Astrocyte (in vitro differentiated cells and primary cell): Measurements from ENCODE around the gene CYP21A2.
"Not testable (repeated sequence)": the region's sequence is repeated elsewhere in the genome, so short reads cannot be mapped to it uniquely, and the experiment has no call there.

Experiments
- EZH2 ChIP-seq: IDR thresholded peaks from 2 replicates; pipeline ENCODE4 v1.6.1; 2012; ENCODE audit warnings: mild to moderate bottlenecking, low read length, inconsistent platforms; ENCODE audit not compliant: insufficient read depth
- TF ChIP-seq, protein P1 (sequence below): IDR thresholded peaks from 2 replicates; pipeline ENCODE4 v1.5.1; 2011; ENCODE audit warnings: low read depth, mild to moderate bottlenecking, inconsistent platforms, low read length, moderate library complexity; ENCODE audit not compliant: insufficient read depth

DNA sequence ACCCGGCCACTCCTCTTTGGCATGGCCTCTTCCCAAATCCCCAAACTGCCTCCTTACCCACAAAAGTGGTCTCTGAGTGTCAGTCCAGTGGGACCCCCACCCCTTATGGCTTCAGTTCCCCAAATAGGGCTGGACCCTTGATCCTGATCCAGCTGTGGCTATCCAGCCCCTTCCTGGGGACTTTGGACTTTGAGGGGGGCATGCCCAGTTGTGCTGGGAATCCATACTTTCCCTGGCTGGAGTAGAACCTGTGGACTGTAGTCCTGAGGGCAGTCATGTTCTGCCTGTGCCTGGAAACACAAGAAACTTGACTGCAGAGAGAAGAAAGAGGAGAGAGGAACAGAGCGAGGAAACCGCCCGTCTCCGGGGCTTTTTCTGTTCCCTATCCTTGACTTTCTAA is 1.1 kb upstream of the CYP21A2 start:
- TF ChIP-seq, protein P1, sequence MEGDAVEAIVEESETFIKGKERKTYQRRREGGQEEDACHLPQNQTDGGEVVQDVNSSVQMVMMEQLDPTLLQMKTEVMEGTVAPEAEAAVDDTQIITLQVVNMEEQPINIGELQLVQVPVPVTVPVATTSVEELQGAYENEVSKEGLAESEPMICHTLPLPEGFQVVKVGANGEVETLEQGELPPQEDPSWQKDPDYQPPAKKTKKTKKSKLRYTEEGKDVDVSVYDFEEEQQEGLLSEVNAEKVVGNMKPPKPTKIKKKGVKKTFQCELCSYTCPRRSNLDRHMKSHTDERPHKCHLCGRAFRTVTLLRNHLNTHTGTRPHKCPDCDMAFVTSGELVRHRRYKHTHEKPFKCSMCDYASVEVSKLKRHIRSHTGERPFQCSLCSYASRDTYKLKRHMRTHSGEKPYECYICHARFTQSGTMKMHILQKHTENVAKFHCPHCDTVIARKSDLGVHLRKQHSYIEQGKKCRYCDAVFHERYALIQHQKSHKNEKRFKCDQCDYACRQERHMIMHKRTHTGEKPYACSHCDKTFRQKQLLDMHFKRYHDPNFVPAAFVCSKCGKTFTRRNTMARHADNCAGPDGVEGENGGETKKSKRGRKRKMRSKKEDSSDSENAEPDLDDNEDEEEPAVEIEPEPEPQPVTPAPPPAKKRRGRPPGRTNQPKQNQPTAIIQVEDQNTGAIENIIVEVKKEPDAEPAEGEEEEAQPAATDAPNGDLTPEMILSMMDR = not testable (repeated sequence)
- not testable (repeated sequence) for TF ChIP-seq EZH2
